MM.1S (cell line): Measurements from ENCODE around the gene FCHO1.

Source experiments
- DNase-seq: peaks from one replicate; pipeline ENCODE4 v3.0.0-alpha.2; 2015
- H2AFZ ChIP-seq: fragments of 300-600 bp; sonication (generic); 2 replicates; pipeline ENCODE4 v1.6.0; 2016; ENCODE audit warnings: antibody characterized with exemption, low read length
- H3F3A ChIP-seq: fragments of 300-600 bp; sonication (generic); 2 replicates; pipeline ENCODE4 v1.6.1; 2016; ENCODE audit warnings: mild to moderate bottlenecking, antibody characterized with exemption, low read length, moderate library complexity, mixed read lengths; ENCODE audit not compliant: insufficient read depth
- H3K27ac ChIP-seq: fragments of 300-600 bp; sonication (generic); 2 replicates; pipeline ENCODE4 v1.5.1; 2016; ENCODE audit warnings: mild to moderate bottlenecking, low read length
- H3K27me3 ChIP-seq: fragments of 300-600 bp; sonication (generic); replicated peaks from 2 replicates; pipeline ENCODE4 v1.6.0; 2016; ENCODE audit warnings: low read length; ENCODE audit not compliant: insufficient read depth
- H3K36me3 ChIP-seq: fragments of 300-600 bp; sonication (generic); replicated peaks from 2 replicates; pipeline ENCODE4 v1.6.1; 2016; ENCODE audit warnings: mild to moderate bottlenecking, low read length, mixed read lengths; ENCODE audit not compliant: insufficient read depth
- H3K4me1 ChIP-seq: fragments of 300-600 bp; sonication (generic); 2 replicates; pipeline ENCODE4 v1.6.1; 2016; ENCODE audit warnings: low read length, mixed read lengths
- H3K4me2 ChIP-seq: fragments of 300-600 bp; sonication (generic); 2 replicates; pipeline ENCODE4 v1.6.0; 2016; ENCODE audit warnings: low read depth, low read length
- H3K4me3 ChIP-seq: fragments of 300-600 bp; sonication (generic); 2 replicates; pipeline ENCODE4 v1.5.1; 2016; ENCODE audit warnings: low read length, mixed read lengths
- H3K79me2 ChIP-seq: fragments of 300-600 bp; sonication (generic); 2 replicates; pipeline ENCODE4 v1.6.1; 2016; ENCODE audit warnings: mixed run types, low read length, mixed read lengths
- H3K9ac ChIP-seq: fragments of 300-600 bp; sonication (generic); 2 replicates; pipeline ENCODE4 v1.6.1; 2016; ENCODE audit warnings: low read length, mixed read lengths
- H3K9me2 ChIP-seq: fragments of 300-600 bp; sonication (generic); replicated peaks from 2 replicates; pipeline ENCODE4 v1.6.1; 2016; ENCODE audit warnings: mild to moderate bottlenecking, low read length, mixed read lengths; ENCODE audit not compliant: insufficient read depth
- H3K9me3 ChIP-seq: fragments of 300-600 bp; sonication (generic); replicated peaks from 2 replicates; pipeline ENCODE4 v1.6.1; 2016; ENCODE audit warnings: mild to moderate bottlenecking, low read length, mixed read lengths; ENCODE audit not compliant: insufficient read depth
- H4K20me1 ChIP-seq: fragments of 300-600 bp; sonication (generic); 2 replicates; pipeline ENCODE4 v1.6.1; 2016; ENCODE audit warnings: mild to moderate bottlenecking, low read length, moderate library complexity, mixed read lengths; ENCODE audit not compliant: insufficient read depth
- CTCF ChIP-seq: fragments of 300-600 bp; sonication (generic); IDR thresholded peaks from 2 replicates; pipeline ENCODE4 v1.5.1; 2016; ENCODE audit warnings: antibody characterized with exemption, low read length, mixed read lengths
- EZH2 ChIP-seq: fragments of 300-600 bp; sonication (generic); optimal IDR thresholded peaks from 2 replicates; pipeline ENCODE3; 2017; ENCODE audit warnings: low read depth, mild to moderate bottlenecking, antibody characterized with exemption, low read length, mixed read lengths
- EZH2phosphoT487 ChIP-seq: fragments of 300-600 bp; sonication (generic); IDR thresholded peaks from 2 replicates; pipeline ENCODE4 v1.6.1; 2018; ENCODE audit warnings: antibody characterized with exemption, low read length

Gene FCHO1

GRCh38 chr19:17757125-17757524, 5.8 kb downstream of the FCHO1 start:
- Histone ChIP-seq H4K20me1 (no peaks in the 10 kb centered on the region), H3K4me1 (peaks cover 10% of the 10 kb centered on the region; the same call in 1 of the 2 replicates), H3K27ac (no peak overlapping the region), H3K9me2 (no peaks in the 10 kb centered on the region), H3K79me2 (no peaks in the 10 kb centered on the region), H3K27me3 (no peaks in the 10 kb centered on the region), H3F3A (no peaks in the 10 kb centered on the region), H3K9me3 (no peaks in the 10 kb centered on the region), H3K36me3 (no peaks in the 10 kb centered on the region), H2AFZ (no peak overlapping the region), H3K4me2 (no peak overlapping the region), H3K9ac (no peak overlapping the region), H3K4me3 (no peak overlapping the region)
- TF ChIP-seq EZH2phosphoT487 = no peak
- no peak for TF ChIP-seq CTCF
- no peak for TF ChIP-seq EZH2
- DNase-seq = no peak

- no peaks in the 10 kb centered on the region for H4K20me1 ChIP-seq
- no peak overlapping the region for H3K27ac ChIP-seq
- no peak overlapping the region for H3K9ac ChIP-seq
- H3K4me2 ChIP-seq = no peak overlapping the region
- no peaks in the 10 kb centered on the region for H3K36me3 ChIP-seq
- no peaks in the 10 kb centered on the region for H3K9me2 ChIP-seq
- no peaks in the 10 kb centered on the region for H3K27me3 ChIP-seq
- H3K9me3 ChIP-seq = no peaks in the 10 kb centered on the region
- no peak overlapping the region for H3K4me3 ChIP-seq
- TF ChIP-seq EZH2 (no peak), CTCF (no peak)
- H3K79me2 ChIP-seq = no peaks in the 10 kb centered on the region
- no peaks in the 10 kb centered on the region for H3F3A ChIP-seq
- no peak for DNase-seq
- H2AFZ ChIP-seq = no peak overlapping the region
- H3K4me1 ChIP-seq = peaks cover 10% of the 10 kb centered on the region; the same call in 1 of the 2 replicates
These were observed 7.2 kb downstream of the FCHO1 start for GRCh38 chr19:17758515-17758914.

GRCh38 chr19:17761148-17761547, 9.9 kb downstream of the FCHO1 start:
- Histone ChIP-seq H3K4me1 (no peaks in the 10 kb centered on the region), H3K9me3 (no peaks in the 10 kb centered on the region), H4K20me1 (no peaks in the 10 kb centered on the region), H3K27ac (no peak overlapping the region), H3K27me3 (no peaks in the 10 kb centered on the region), H3K9ac (no peak overlapping the region), H3K4me3 (no peak overlapping the region), H3K79me2 (no peaks in the 10 kb centered on the region), H3K4me2 (no peak overlapping the region), H3K9me2 (no peaks in the 10 kb centered on the region), H3F3A (no peaks in the 10 kb centered on the region), H2AFZ (no peak overlapping the region), H3K36me3 (no peaks in the 10 kb centered on the region)
- TF ChIP-seq CTCF (no peak), EZH2 (no peak), EZH2phosphoT487 (no peak)
- DNase-seq = no peak
